ENCODE data around the gene FAM53A.
"Not testable (repeated sequence)": the region's sequence is repeated elsewhere in the genome, so short reads cannot be mapped to it uniquely, and the experiment has no call there.

The FAM53A gene

GRCh38 chr4:1716065-1716945 lies 32.2 kb upstream of the FAM53A start:
- no peak for DNase-seq

GRCh38 chr4:1715002-1715758 lies 31.1 kb upstream of the FAM53A start:
- DNase-seq = peak; percentile 67

- DNase-seq = no peak
Observed at GRCh38 chr4:1714303-1715001, 30.3 kb upstream of the FAM53A start.

- no peak for DNase-seq
Observed at GRCh38 chr4:1713003-1713851, 29.1 kb upstream of the FAM53A start.

- peak; percentile 98 for DNase-seq
Observed at GRCh38 chr4:1712216-1713002, 28.3 kb upstream of the FAM53A start, which contains the start of gene SLBP. Gene SLBP (minus strand): TSS chr4:1712319. CDS start chr4:1712188, 131 bp downstream.

- DNase-seq = no peak
Observed at GRCh38 chr4:1711571-1712215, 27.6 kb upstream of the FAM53A start.

- no peak for DNase-seq
Observed at GRCh38 chr4:1711055-1711570, 27.0 kb upstream of the FAM53A start.

- no peak for DNase-seq
Observed at GRCh38 chr4:1708581-1708980, 24.5 kb upstream of the FAM53A start.

- DNase-seq = no peak
Observed at GRCh38 chr4:1706358-1706757, 22.2 kb upstream of the FAM53A start.

GRCh38 chr4:1705732-1706131 lies 21.6 kb upstream of the FAM53A start:
- no peak for DNase-seq

- no peak for DNase-seq
Observed at GRCh38 chr4:1703867-1704266, 19.8 kb upstream of the FAM53A start.

- not testable (repeated sequence) for DNase-seq
Observed at GRCh38 chr4:1701671-1702070, 17.6 kb upstream of the FAM53A start.

GRCh38 chr4:1695913-1696312 lies 11.8 kb upstream of the FAM53A start:
- no peak for DNase-seq

GRCh38 chr4:1693131-1693896 lies 9.2 kb upstream of the FAM53A start:
- DNase-seq = peak; percentile 79

GRCh38 chr4:1691737-1692373 lies 7.7 kb upstream of the FAM53A start:
- no peak for DNase-seq

- DNase-seq = no peak
Observed at GRCh38 chr4:1690698-1691097, 6.6 kb upstream of the FAM53A start.

GRCh38 chr4:1686440-1687036 lies 2.4 kb upstream of the FAM53A start:
- DNase-seq = no peak

GRCh38 chr4:1685235-1686150 lies 1.4 kb upstream of the FAM53A start:
- no peak for DNase-seq

Data from CD4-positive, alpha-beta T cell treated with Interleukin-15 for 1 hour (primary cell).